ENCODE results near the gene DGKE.

- TF ChIP-seq ZNF232 (CRISPR knock-in tag; IDR thresholded peaks at IDR 0.05) (no peak), CTCF (IDR thresholded peaks at IDR 0.05) (no peak), CREB1 (CRISPR knock-in tag; IDR thresholded peaks at IDR 0.05) (no peak), ZBTB43 (CRISPR knock-in tag; IDR thresholded peaks at IDR 0.05) (no peak), SP1 (CRISPR knock-in tag; conservative IDR thresholded peaks at IDR 0.05) (no peak), ZBTB21 (CRISPR knock-in tag; IDR thresholded peaks at IDR 0.05; ENCODE audit: borderline replicate concordance) (no peak), JUN (CRISPR knock-in tag; IDR thresholded peaks at IDR 0.05) (no peak), PRDM15 (CRISPR knock-in tag; IDR thresholded peaks at IDR 0.05) (no peak)
Observed at GRCh38 chr17:56793531-56793930, 40.4 kb upstream of the DGKE start.

All from WTC11 (cell line).